Activated naive CD4-positive, alpha-beta T cell treated with Interleukin-2 at 50 U/mL for 16 hours (primary cell): Measurements from ENCODE around the gene KMO.

Source experiments
- DNase-seq: peaks from one replicate; pipeline ENCODE4 v3.0.0-alpha.2; 2020

Gene KMO

GRCh38 chr1:241631674-241632073 is 99.5 kb downstream of the KMO start:
- DNase-seq: no peak

DNA sequence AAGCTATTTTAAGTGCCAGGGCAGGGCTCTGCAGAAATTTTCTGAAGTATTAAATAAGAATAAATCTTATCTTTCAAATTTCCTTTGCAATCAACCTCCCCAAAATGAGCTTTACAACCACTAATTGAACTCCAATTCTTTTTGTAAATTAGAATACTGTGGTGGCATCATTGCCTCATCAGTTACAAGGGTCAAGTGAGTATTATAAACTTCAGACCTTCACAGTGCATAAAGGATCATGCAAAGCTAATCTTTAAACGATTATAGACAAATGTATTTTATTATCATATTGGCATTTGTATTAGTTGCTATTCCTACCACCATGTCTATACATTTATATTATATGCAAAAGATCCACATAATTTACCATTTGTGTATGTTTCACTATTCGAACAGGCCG is 100.8 kb downstream of the KMO start:
- no peak for DNase-seq

DNA sequence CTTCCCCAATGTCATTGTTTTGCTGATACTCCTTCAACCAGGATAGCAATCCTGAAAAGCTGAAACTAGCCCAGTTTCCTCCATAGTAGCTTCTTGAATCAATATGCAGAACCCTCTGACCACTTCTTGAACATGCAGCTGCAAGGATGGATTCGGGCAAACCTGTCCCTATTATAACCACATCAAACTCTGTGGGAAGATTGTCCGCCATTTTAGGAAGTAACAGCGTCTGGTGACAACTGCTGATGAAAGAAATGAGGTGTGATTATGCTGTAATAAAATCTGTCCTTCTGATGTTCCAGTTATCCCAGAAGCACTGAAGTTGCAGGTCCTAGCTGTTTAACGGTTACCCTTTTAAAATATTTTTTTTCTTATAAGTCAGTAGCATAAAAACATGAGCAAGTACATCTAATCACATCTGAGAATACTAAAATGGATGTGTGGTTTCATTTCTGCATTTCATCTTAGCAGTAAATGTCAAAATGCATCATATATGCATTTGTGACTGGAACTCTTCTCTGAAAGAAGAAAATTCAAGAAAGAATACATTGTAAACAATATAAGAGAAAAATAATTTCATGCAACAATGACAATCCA is 103.5 kb downstream of the KMO start:
- DNase-seq: no peak

DNA sequence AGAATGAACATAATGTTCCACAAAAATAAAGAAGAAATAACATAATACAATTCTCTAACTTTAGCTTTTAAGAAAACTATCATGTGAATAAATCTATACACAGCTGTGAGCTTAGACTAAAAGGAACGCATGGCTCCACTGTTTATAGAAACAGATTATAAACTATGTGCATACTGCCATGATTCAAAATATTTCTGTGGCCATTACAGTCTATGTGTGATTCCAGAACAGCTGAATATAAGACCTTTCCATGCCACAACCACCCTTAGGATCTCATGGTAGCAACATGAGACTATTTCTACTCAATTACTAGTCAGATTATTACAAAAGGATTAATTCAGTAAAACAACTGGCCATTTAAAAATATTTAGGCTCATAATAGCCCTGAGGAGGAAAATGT is 104.1 kb downstream of the KMO start:
- DNase-seq: no peak

- no peak for DNase-seq
Measured at GRCh38 chr1:241637046-241637590, 104.9 kb downstream of the KMO start.

DNA sequence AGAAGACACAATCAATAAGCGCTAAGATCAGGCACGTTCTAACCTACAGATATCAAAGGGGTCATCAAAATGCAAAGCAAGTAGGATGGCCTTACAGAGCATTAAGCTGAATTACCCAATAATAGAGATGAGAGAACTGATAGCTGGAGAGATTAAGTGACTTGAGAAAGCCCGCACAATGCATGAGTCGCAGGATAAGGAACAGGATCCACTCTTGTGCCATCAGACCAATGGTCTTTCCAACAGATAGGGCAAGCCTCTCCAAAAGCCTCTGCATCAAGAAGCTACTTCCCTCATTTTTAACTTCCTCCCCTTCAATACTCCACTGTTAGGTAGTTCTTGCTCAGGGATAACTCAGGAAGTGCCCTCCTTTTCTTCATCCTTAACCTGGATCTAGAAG is 105.4 kb downstream of the KMO start:
- no peak for DNase-seq

DNA sequence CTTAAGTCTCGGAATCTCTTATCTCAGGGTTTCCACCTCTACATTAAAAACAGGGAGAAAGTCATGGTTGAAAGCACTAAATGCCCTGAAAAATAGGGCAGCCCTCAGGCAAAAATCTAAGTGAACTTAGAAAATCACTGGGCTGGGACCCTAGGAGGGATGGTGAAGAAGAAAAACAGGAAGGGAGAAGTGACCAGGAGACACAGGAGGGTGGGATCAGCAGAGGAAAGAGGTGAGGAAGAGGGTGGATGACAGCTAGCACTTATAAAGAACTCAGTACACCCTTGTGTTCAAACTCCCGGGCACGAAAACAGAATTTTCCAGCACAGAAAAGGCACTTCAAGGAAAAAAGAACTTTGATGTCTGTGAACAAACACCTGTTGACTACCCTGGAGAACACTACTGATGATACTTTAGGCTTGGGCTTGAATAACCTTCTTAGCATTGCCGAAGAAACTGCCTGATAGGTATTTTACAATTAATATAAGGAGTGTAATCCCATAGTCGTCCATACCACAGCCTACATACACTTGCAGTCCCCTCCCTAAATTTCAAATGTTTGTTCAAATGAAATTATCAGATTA is 106.0 kb downstream of the KMO start:
- DNase-seq: no peak

DNA sequence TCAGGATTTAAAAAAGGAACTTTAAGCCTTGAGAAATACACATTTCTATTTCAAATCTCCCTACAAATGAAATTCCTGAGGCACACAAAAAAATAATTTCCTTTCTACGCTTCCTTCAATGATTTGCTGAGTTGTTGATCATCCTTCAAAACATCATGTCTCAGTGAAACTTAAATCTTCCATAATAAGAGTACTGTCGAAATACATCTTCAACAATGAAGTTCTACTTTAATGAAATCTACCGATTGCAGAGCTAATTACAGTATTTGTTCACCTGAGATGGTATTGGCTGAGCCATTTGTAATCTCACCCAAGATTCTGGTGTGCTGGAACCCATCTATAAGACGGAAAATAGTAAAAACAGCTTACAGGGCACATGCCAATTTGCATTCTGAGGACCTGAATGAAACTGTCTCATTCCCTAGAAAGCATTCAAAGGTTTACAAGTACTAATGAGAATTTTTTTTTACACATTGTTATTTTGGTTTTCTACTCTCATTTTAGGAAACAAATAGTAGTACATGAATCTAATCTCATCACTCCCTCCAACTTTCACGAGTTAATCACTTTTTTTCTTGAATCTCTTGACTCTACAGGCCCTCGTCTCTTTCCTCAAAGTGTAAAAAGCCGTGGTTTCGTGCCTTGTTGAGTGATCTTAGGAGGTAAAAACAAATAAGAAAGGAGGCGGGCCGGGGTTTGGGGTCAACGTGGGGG is 106.9 kb downstream of the KMO start:
- DNase-seq: no peak

DNA sequence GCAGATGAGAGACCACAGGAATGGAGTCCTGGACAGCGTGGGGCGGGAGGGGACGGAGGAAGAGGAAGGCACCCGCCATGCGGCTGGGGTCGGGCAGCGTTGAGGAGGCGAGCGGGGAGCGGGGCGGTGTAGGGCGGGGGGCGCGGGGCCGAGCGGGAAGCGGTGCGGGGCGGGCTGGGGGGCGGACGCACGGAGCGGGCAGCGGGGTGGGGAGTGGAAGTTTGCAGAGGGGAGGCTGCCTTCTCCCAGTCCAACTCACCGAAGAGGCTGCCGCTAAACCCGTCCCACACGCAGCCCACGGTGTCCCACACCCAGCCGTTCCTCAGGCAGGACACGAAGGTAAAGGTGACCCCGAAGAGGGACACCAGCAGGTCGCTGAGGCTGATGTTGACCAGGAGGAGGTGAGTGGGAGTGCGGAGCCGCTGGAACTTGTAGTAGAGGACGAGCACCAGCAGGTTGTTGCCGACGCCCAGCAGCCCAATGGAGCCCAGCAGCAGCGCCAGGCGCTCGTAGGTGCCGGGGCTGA is 107.5 kb downstream of the KMO start:
- DNase-seq: no peak

GRCh38 chr1:241640149-241640866 is 108.1 kb downstream of the KMO start, which contains the start of the genes CHML and OPN3:
TSS of gene CHML (minus strand) at chr1:241640369. CDS start at chr1:241635766, 4,603 bp downstream.
TSS of gene OPN3 (minus strand) at chr1:241640369. CDS start at chr1:241640254, 115 bp downstream.
- peak; percentile 91 for DNase-seq

DNA sequence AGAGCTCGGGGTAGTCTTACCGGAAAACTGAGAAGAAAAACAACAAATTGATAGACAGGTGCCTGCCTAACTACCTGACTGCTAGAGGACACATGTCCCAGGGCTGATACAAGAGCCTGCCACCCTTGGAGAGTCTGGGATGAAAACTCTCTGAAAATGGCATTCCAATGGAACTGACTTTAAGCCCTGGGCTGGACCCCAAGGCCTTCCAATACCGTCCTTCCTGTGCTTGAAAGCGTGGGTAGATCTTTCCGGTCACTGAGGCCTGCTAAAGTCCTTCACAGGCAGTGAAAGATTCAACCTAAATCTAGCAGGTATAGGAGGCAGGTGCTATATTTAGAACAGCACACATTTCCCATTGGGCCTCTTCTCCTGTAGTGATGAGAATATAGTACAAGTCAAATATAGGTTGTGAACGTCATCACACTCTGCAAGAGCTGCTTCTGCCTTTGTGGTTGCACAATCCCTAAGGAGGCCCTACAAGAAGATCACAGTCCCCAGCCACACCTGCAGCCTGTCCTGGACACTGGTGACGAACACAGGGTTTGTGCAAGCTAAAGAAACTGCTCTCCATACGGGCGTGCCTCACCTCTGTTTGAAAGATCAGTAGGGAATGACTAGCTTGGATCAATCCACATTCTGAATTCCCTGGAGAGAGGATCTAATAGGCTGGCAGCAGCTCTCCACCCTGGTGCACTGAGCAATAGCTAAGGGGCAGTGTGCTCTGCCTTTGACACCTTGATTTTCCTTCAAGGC is 108.9 kb downstream of the KMO start:
- no peak for DNase-seq

DNA sequence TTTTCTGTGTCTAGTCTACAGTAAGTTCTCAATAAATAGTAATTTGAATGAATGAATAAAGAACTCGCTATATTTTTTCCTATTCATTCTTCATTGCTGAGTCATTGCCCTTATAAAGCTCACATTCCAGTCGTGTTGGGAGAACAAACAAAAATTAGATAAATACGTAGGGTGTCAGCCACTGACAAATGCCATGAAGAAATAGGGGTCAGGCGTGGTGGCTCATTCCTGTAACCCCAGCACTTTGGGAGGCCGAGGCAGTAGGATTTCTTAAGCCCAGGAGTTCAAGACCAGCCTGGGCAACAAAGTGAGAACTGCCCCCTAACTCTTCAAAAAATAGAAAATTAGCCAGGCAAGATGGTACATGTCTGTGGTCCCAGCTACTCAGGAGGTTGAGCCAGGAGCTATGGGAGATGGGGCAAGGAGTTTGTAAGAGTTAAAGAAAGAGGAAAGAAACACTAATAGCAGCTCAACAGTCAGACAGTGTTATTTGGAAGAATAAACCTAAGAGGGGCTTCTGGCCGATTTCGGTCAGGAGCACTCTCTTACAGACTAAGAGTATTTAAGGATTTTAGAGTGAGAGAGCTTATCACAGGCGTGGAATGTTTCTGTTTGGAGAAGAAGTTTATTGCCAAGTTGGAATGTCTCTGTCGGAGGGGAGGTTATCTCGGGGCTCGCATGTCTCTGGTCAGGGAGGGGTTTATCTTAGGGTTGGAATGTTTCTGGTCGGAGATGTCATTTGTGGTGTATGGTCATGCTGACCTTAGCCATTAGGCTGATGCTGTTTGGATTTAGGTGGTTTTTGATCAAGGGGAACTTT is 109.8 kb downstream of the KMO start:
- DNase-seq: no peak

DNA sequence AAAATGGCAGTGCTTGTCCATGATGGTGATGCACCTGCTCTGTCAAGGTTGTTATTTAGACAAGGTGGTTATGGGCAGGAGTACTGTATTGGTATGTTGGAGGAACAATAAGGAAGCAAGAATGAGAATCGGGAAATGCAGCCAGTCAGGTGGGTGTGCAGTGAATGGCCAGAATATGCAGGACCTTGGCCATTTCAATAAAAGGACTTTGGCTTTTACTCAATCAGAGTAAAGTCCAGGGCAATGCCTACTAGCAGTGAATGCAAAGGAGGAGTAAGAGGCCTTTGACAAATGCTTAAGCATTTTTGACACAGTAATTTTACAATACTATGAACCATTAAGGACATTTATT is 110.4 kb downstream of the KMO start:
- DNase-seq: no peak

DNA sequence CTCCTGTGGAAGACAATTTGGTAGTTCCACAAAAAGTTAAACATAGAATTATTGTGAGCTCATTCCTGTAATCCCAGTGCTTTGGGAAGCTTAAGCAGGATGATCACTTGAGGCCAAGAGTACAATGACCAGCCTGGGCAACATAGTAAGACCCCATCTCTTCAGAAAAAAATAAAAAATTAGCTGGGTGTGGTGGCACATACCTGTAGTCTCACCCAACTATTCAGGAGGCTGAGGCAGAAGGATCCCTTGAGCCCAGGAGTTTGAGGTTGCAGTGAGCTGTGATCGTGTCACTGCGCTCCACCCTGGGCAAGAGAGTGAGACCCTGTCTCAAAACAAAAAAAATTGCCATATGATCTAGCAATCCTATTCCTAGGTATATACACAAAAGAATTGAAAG is 112.1 kb downstream of the KMO start:
- no peak for DNase-seq

DNA sequence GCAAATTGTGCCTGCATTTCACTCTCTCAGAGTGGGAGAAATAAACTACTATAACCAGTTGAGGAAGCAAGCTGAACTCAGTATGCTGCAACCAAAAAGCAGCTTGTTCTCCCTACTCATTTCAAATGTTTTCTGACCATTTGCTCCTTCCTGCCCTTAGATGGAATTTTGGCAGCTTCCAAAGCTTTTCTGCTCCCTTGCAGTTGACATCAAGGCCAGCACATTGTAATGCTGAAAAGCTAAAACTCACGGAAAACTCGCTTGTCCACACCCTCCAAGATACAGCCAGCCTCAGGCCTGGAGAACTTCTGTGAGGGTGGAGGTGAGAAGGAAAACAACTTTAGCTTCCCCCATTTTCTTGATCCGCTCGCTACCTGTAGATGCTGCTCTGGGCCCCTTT is 113.0 kb downstream of the KMO start:
- no peak for DNase-seq
